Peyer's patch (tissue), 4 donors: Measurements from ENCODE around the gene BOC. TPM values are rescaled to one million over a fixed set of nuclear protein-coding genes. Genes with fewer than 3 reads are reported as not detected.

Experiments used
- DNase-seq, 3 donors: peaks; one replicate each; pipeline ENCODE4 v3.0.0-alpha.2; 2017 to 2019
- H3K27ac ChIP-seq, 4 donors: fragments of 200-600 bp; sonication (generic); one replicate each; pipeline ENCODE4 v1.5.1; 2016 to 2019
- H3K27me3 ChIP-seq, 2 donors: fragments of 200-600 bp; sonication (generic); one replicate each; pipeline ENCODE4 v1.5.1; 2019
- H3K36me3 ChIP-seq, 3 donors: fragments of 200-600 bp; sonication (generic); one replicate each; pipeline ENCODE4 v1.5.1; 2016 to 2019
- H3K4me1 ChIP-seq, 4 donors: fragments of 200-600 bp; sonication (generic); one replicate each; pipeline ENCODE4 v1.5.1; 2016 to 2019
- H3K4me3 ChIP-seq, 4 donors: fragments of 200-600 bp; sonication (generic); 1 replicate in 3 of 4; 2 replicates in 1 of 4; pipeline ENCODE4 v1.5.1; 2016 to 2019; ENCODE audit warnings: mild to moderate bottlenecking in 1 of 4
- H3K9me3 ChIP-seq, 4 donors: fragments of 200-600 bp; sonication (generic); one replicate each; pipeline ENCODE4 v1.5.1; 2016 to 2019; ENCODE audit warnings: mild to moderate bottlenecking in 1 of 4
- CTCF ChIP-seq, 6 experiments: fragments of 450-650 bp in 4 of 6; fragments of 200-600 bp in 2 of 6; sonication (generic) in 1 of 6; IDR thresholded peaks; one replicate each; pipeline ENCODE4 v1.5.1; 2017 to 2019; ENCODE audit warnings: antibody characterized with exemption in 6 of 6, mild to moderate bottlenecking in 3 of 6, moderate library complexity in 1 of 6
- POLR2A ChIP-seq, 2 donors: fragments of 450-650 bp; IDR thresholded peaks; one replicate each; pipeline ENCODE4 v1.5.1; 2017; ENCODE audit warnings: antibody characterized with exemption in 2 of 2, mild to moderate bottlenecking in 2 of 2, moderate library complexity in 2 of 2
- total RNA-seq, 4 donors: library from RNA; depleted of rRNA; stranded (reverse); fragments of >200 nt; gene quantifications; one replicate each; pipeline ENCODE4 v1.1.0, GENCODE V29; 2016

The BOC gene
- total RNA-seq, 4 donors from 2014 or later = 4.2 to 31.4 (median 13.2) TPM

DNA sequence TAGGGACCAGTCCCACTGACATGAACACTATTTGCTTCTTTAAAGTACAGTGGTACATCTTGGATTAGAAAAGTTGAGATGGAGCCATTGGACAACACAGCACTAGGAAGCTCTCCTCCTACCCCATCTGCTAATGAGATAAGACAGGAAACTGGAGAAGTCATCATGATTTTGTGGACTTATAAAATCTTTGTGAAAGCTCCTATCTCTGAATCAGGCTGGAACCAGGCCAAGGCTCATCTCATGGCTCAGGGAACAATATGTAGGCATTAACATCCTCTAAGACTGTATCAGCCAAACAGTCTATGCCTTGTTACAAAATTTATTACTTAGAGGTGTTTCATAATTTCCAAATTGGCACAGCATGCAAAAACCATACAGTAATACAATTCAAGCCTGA, 84.1 kb downstream of the BOC start:
- H3K27ac ChIP-seq = no peak overlapping the region
- H3K4me1 ChIP-seq = no peaks in the 10 kb centered on the region
- no peaks in the 10 kb centered on the region for H3K27me3 ChIP-seq
- TF ChIP-seq POLR2A (IDR thresholded peaks at IDR 0.05) (no peak), CTCF (IDR thresholded peaks at IDR 0.05) (no peak)
- H3K36me3 ChIP-seq = no peaks in the 10 kb centered on the region
- H3K4me3 ChIP-seq = no peak overlapping the region
- no peak for DNase-seq
- H3K9me3 ChIP-seq = no peaks in the 10 kb centered on the region

GRCh38 chr3:113297287-113297686, 85.9 kb downstream of the BOC start:
- no peaks in the 10 kb centered on the region for H3K27me3 ChIP-seq

DNA sequence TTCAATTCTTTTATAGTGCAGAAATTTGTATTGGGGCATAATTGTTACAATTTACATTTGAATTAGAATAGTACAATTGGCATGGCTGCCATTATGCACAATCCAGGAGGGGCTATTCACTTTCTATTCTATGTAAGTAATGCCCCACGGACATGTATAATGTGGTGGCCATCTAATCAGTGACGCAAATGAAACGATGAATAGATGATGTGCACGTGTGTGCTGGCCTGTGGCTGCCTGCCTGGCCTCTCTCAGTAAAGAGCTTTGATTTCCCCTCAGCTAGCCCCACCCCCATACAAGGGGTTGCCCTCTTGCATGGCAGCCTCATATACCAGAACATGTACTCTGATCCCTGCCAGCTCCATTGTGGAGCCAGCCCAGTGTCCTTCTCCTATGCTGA, 86.5 kb downstream of the BOC start:
- no peak overlapping the region for H3K27ac ChIP-seq
- H3K4me3 ChIP-seq = no peak overlapping the region
- no peaks in the 10 kb centered on the region for H3K4me1 ChIP-seq
- no peaks in the 10 kb centered on the region for H3K27me3 ChIP-seq
- TF ChIP-seq CTCF (IDR thresholded peaks at IDR 0.05) (no peak), POLR2A (IDR thresholded peaks at IDR 0.05) (no peak)
- no peak for DNase-seq
- H3K9me3 ChIP-seq = no peaks in the 10 kb centered on the region
- no peaks in the 10 kb centered on the region for H3K36me3 ChIP-seq

More at GRCh38 chr3:113297287-113297686, 85.9 kb downstream of the BOC start:
- Histone ChIP-seq H3K36me3 (no peaks in the 10 kb centered on the region), H3K4me3 (no peak overlapping the region), H3K27ac (no peak overlapping the region), H3K4me1 (no peaks in the 10 kb centered on the region), H3K9me3 (no peaks in the 10 kb centered on the region)
- no peak for DNase-seq
- no peak for TF ChIP-seq CTCF (IDR thresholded peaks at IDR 0.05)
- no peak for TF ChIP-seq POLR2A (IDR thresholded peaks at IDR 0.05)

DNA sequence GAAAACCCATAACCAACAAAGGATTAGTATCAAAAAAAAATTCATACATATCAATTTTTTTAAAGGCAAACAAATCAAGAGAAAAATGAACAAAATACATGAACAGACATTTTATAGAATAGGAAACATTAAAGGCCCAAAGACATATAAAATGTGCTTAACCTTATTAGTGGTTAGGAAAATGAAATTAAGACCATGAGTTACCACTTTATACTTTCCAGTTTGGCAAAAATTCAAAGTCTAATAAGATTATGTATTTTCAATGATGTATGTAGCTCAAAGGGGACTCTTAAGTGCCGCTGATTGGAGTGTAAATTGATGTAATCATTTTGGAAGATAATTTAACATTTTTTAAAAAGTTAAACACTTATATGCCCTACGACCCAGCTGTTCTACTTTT, 89.2 kb downstream of the BOC start:
- H3K27me3 ChIP-seq = no peaks in the 10 kb centered on the region
- H3K27ac ChIP-seq = no peak overlapping the region
- no peaks in the 10 kb centered on the region for H3K9me3 ChIP-seq
- H3K36me3 ChIP-seq = no peaks in the 10 kb centered on the region
- no peaks in the 10 kb centered on the region for H3K4me1 ChIP-seq
- no peak for TF ChIP-seq CTCF (IDR thresholded peaks at IDR 0.05)
- no peak for TF ChIP-seq POLR2A (IDR thresholded peaks at IDR 0.05)
- no peak overlapping the region for H3K4me3 ChIP-seq
- no peak for DNase-seq

- H3K27me3 ChIP-seq = no peaks in the 10 kb centered on the region
- no peak for DNase-seq
- TF ChIP-seq POLR2A (IDR thresholded peaks at IDR 0.05) (no peak), CTCF (IDR thresholded peaks at IDR 0.05) (no peak)
- H3K4me1 ChIP-seq = no peaks in the 10 kb centered on the region
- no peaks in the 10 kb centered on the region for H3K36me3 ChIP-seq
- no peaks in the 10 kb centered on the region for H3K9me3 ChIP-seq
- no peak overlapping the region for H3K4me3 ChIP-seq
- H3K27ac ChIP-seq = no peak overlapping the region
These were observed 92.7 kb downstream of the BOC start for GRCh38 chr3:113304102-113304501.
